ENCODE measurements around the gene ABHD4. TPM values are rescaled to one million over a fixed set of nuclear protein-coding genes. Genes with fewer than 3 reads are reported as not detected.
"Not testable (repeated sequence)": the region's sequence is repeated elsewhere in the genome, so short reads cannot be mapped to it uniquely, and the experiment has no call there.

Gene ABHD4
- total and polyA plus RNA-seq, 8 donors = 32.4 to 51.0 (median 37.3) TPM

DNA sequence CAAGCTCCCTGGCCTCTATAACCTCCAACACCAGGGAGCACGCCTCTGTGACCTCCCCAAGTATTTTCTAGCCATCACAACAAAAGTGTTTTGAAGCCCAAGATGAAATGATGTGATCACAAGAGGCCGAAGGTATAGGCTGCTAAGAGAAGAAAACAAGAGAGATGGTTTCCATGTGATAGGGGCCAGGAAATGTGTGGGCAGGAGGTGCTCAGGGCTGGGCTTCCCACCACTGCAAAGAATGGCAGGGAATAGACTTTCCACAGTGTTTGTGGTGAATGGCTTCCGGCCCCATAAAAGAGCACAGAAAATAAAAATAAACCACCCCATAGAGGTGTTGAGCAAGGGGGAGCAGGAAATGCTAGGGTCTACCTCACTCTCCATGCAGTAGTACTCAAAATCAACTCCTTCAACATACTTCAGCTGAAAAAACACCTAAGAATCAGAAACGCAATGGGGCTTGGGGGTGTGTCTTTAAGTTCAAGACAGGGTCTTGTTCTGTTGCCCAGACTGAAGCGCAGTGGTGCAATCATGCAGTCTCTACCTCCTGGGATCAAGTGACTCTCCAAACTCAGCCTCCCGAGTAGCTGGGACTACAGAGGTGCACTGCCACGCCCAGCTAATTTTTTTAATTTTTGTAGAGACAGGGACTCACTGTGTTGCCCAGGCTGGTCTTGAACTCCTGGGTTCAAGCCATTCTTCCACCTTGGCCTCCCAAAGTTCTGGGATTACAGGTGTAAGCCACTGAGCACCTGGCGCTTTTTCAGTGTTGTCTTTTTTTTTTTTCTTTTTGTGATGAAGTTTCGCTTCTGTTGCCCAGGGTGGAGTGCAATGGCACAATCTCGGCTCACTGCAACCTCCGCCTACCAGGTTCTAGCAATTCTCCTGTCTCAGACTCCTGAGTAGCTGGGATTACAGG, 36.2 kb upstream of the ABHD4 start:
- no peaks in the 10 kb centered on the region for H3K9me3 ChIP-seq
- H3K4me1 ChIP-seq = peaks cover 11 to 58% of the 10 kb centered on the region in 2 donors
- H3K27me3 ChIP-seq = no peaks in the 10 kb centered on the region
- peak overlapping the region; percentile 60 to 87 for H3K27ac ChIP-seq
- DNase-seq (peak in 2 of 4 donors; percentile 62 to 77), ATAC-seq (peak; percentile 71)
- H3K36me3 ChIP-seq = peaks cover 0 to 37% of the 10 kb centered on the region in 2 donors
- no peak overlapping the region for H3K4me3 ChIP-seq
- intact Hi-C loops (cut with DNase I) = no loop called here
- no peak for TF ChIP-seq CTCF (IDR thresholded peaks at IDR 0.05)

GRCh38 chr14:22563987-22564386, 34.1 kb upstream of the ABHD4 start:
- no peak for TF ChIP-seq CTCF (IDR thresholded peaks at IDR 0.05)
- no peak overlapping the region for H3K4me3 ChIP-seq
- H3K4me1 ChIP-seq = peaks cover 11 to 53% of the 10 kb centered on the region in 2 donors
- H3K27ac ChIP-seq = no peak overlapping the region
- no peaks in the 10 kb centered on the region for H3K9me3 ChIP-seq
- DNase-seq (no peak), ATAC-seq (no peak)
- peaks cover 0 to 53% of the 10 kb centered on the region in 2 donors for H3K36me3 ChIP-seq
- intact Hi-C loops (cut with DNase I) = no loop called here
- no peaks in the 10 kb centered on the region for H3K27me3 ChIP-seq

GRCh38 chr14:22564463-22564862, 33.6 kb upstream of the ABHD4 start:
- intact Hi-C loops (cut with DNase I) = no loop called here

DNA sequence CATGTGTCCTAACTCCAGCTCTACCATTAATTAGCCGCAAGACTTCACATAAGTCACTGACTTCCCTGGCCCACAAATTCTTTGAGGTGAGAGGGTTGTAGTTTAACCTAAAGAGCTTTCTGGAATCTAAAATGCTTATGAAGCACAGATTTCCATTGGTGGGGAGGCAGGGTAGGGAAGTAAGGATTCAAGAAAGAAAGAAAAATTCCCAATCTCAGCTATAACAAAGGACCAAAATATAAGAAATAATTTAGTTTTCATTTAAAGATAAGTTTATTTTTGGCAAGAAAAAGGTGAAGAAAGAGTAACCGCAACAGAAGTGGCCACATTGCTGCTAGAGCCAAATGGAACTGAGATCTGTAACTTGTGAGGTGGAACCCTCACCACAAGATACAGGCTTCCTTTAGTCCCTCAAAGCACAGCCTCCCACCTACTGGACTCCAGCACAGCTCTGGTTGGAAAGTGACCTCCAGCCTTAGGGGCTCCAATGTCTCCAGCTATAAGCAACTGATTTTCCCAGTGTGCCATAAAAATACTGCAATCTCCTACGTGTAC, 32.6 kb upstream of the ABHD4 start:
- ATAC-seq (no peak), DNase-seq (no peak)
- H3K4me3 ChIP-seq = no peak overlapping the region
- peaks cover 2 to 51% of the 10 kb centered on the region in 2 donors for H3K4me1 ChIP-seq
- H3K27me3 ChIP-seq = no peaks in the 10 kb centered on the region
- no peak for TF ChIP-seq CTCF (IDR thresholded peaks at IDR 0.05)
- no peaks in the 10 kb centered on the region for H3K9me3 ChIP-seq
- H3K27ac ChIP-seq = peak overlapping the region in 1 of 2 donors; percentile 29
- peaks cover 0 to 62% of the 10 kb centered on the region in 2 donors for H3K36me3 ChIP-seq
- intact Hi-C loops (cut with DNase I) = no loop called here

More at GRCh38 chr14:22564463-22564862, 33.6 kb upstream of the ABHD4 start:
- Histone ChIP-seq H3K36me3 (peaks cover 0 to 58% of the 10 kb centered on the region in 2 donors), H3K4me3 (no peak overlapping the region), H3K9me3 (no peaks in the 10 kb centered on the region), H3K4me1 (peaks cover 11 to 53% of the 10 kb centered on the region in 2 donors), H3K27me3 (no peaks in the 10 kb centered on the region), H3K27ac (no peak overlapping the region)
- TF ChIP-seq CTCF (IDR thresholded peaks at IDR 0.05) = no peak
- DNase-seq (no peak), ATAC-seq (no peak)

DNA sequence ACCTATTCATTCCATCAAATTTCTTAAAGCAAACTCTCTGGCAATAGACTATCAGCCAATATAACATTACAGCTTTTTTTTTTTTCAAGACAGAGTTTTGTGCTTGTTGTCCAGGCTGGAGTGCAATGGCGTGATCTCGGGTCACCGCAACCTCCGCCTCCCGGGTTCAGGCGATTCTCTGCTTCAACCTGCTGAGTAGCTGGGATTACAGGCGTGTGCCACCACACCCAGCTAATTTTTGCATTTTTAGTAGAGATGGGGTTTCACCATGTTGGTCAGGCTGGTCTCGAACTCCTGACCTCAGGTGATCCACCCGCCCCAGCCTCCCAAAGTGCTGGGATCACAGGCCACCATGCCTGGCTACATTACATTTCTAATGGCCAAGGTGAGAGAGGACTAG, 31.8 kb upstream of the ABHD4 start:
- peak overlapping the region in 1 of 2 donors; percentile 29 for H3K27ac ChIP-seq
- peaks cover 0 to 70% of the 10 kb centered on the region in 2 donors for H3K36me3 ChIP-seq
- ATAC-seq; DNase-seq; intact Hi-C loops (cut with DNase I); H3K27me3 ChIP-seq; H3K9me3 ChIP-seq; H3K4me3 ChIP-seq: not testable (repeated sequence)
- H3K4me1 ChIP-seq = peaks cover 0 to 48% of the 10 kb centered on the region in 2 donors

Measured in left lung (tissue), 10 donors.